ENCODE data around the gene INHBE.

- no peak for TF ChIP-seq RARB (CRISPR knock-in tag; IDR thresholded peaks at IDR 0.05)
- no peak for TF ChIP-seq PPARA (CRISPR knock-in tag; IDR thresholded peaks at IDR 0.05; ENCODE audit: borderline replicate concordance)
These were observed 30.6 kb downstream of the INHBE start for GRCh38 chr12:57485695-57486094.

All from SK-N-SH treated with all-trans-retinoic acid at 6 μM for 48 hours (cell line).